Gastroesophageal sphincter (tissue), 3 donors: Measurements from ENCODE around the gene SELENOS.

ENCODE experiments used
- POLR2A ChIP-seq, 2 donors: fragments of 450-650 bp; IDR thresholded peaks; one replicate each; pipeline ENCODE4 v1.6.1; 2017; ENCODE audit warnings: antibody characterized with exemption in 2 of 2, mild to moderate bottlenecking in 2 of 2, moderate library complexity in 1 of 2
- POLR2AphosphoS5 ChIP-seq: sonication (generic); formaldehyde crosslinking; IDR thresholded peaks from one replicate; pipeline ENCODE4 v1.6.1; 2017; ENCODE audit warnings: antibody characterized with exemption
- TF ChIP-seq, protein P1 (sequence below), 4 experiments: fragments of 200-600 bp in 2 of 4; fragments of 450-650 bp in 2 of 4; sonication (generic) in 1 of 4; IDR thresholded peaks; one replicate each; pipeline ENCODE4 v1.5.1; 2017 to 2019; ENCODE audit warnings: antibody characterized with exemption in 4 of 4, mild to moderate bottlenecking in 2 of 4, moderate library complexity in 2 of 4

DNA sequence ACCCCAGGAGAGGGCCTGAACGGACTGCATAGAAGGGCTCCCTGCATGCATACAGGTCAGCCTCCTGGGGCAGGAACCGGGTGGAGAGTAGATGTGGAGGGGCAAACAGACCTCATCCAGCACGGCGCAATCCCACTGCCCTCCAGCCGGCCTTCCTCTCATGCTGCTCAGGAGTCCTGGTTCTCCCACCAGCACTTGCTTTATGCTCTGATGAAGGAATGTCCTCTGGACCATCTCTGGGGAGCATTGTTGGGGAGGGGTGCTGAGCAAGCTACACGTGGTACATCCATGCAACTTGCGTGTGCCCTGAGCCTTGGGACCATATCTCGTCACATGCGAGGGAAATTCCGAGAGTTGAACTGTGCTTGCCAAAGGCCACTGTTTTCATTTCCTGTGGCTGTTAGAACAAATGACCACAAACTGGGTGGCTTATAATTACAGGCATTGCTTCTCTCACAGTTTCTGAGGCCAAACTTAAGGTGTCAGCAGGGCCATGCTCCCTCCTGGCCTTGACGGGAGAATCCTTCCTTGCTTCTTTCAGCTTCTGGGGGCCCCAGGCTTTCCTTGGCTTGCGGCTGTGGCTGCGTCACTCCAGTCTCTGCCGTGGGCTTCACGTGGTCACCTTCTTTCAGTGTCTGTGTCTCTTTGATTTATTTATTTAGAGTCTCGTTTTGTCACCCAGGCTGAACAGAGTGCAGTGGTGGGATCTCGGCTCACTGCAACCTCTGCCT is 12.2 kb downstream of the SELENOS start:
- TF ChIP-seq POLR2A (IDR thresholded peaks at IDR 0.05), result no peak
- TF ChIP-seq, protein P1, sequence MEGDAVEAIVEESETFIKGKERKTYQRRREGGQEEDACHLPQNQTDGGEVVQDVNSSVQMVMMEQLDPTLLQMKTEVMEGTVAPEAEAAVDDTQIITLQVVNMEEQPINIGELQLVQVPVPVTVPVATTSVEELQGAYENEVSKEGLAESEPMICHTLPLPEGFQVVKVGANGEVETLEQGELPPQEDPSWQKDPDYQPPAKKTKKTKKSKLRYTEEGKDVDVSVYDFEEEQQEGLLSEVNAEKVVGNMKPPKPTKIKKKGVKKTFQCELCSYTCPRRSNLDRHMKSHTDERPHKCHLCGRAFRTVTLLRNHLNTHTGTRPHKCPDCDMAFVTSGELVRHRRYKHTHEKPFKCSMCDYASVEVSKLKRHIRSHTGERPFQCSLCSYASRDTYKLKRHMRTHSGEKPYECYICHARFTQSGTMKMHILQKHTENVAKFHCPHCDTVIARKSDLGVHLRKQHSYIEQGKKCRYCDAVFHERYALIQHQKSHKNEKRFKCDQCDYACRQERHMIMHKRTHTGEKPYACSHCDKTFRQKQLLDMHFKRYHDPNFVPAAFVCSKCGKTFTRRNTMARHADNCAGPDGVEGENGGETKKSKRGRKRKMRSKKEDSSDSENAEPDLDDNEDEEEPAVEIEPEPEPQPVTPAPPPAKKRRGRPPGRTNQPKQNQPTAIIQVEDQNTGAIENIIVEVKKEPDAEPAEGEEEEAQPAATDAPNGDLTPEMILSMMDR (IDR thresholded peaks at IDR 0.05), result no peak
- TF ChIP-seq POLR2AphosphoS5, result no peak
